A549 (cell line): ENCODE results near the gene IL17F. TPM values are rescaled to one million over a fixed set of nuclear protein-coding genes. Genes with fewer than 3 reads are reported as not detected.

Experiments used
- ATAC-seq, 2 experiments: fragments of 200-7000 bp in 1 of 2; fragments of >200 bp in 1 of 2; cut with Nextera tagmentation in 1 of 2; cut with Tn5 transposase in 1 of 2; 3 replicates each; pipeline versions ENCODE4 v1.8.0 to v1.9.1; 2018 to 2020; ENCODE audit warnings: mild to moderate bottlenecking in 1 of 2, moderate library complexity in 1 of 2
- CTCF ChIA-PET: fragments of 300-600 bp; sonication (Branson Sonifier 250); formaldehyde crosslinking; extraction: SDS; loops from one replicate; lab custom pipeline; 2021; ENCODE audit warnings: antibody characterized with exemption, inconsistent platforms; lab: Yijun Ruan, JAX
- POLR2A ChIA-PET: fragments of 350-600 bp; formaldehyde crosslinking; extraction: SDS; loops from one replicate; lab custom pipeline; 2021; ENCODE audit warnings: antibody characterized with exemption, inconsistent platforms; lab: Yijun Ruan, JAX
- DNase-seq, 2 experiments: peaks; one replicate each; pipeline versions ENCODE4 v3.0.0 to v3.0.0-alpha.2; 2011 to 2016; ENCODE audit warnings: low read depth in 1 of 2, low spot score in 1 of 2
- FAIRE-seq: peaks from 2 replicates; lab custom pipeline; 2011; peaks lifted over from hg19 to GRCh38; lab: Jason Lieb, UNC
- H3K27ac ChIP-seq, 2 experiments: fragments of >200 bp; sonication (Bioruptor Twin); formaldehyde crosslinking; 3 replicates each; pipeline ENCODE4 v1.5.1; 2016 to 2017
- H3K4me1 ChIP-seq: fragments of >200 bp; sonication (Bioruptor Twin); formaldehyde crosslinking; 3 replicates; pipeline ENCODE4 v1.6.1; 2016
- H3K4me2 ChIP-seq: fragments of >200 bp; sonication (Bioruptor Twin); formaldehyde crosslinking; 3 replicates; pipeline ENCODE4 v1.6.1; 2016
- H3K4me3 ChIP-seq: fragments of >200 bp; sonication (Bioruptor Twin); formaldehyde crosslinking; 3 replicates; pipeline ENCODE4 v1.5.1; 2016
- H3K9me3 ChIP-seq: fragments of >200 bp; sonication (Bioruptor Twin); formaldehyde crosslinking; 3 replicates; pipeline ENCODE4 v1.6.1; 2016
- CHD4 ChIP-seq: fragments of 200-600 bp; sonication (generic); IDR thresholded peaks from 2 replicates; pipeline ENCODE4 v1.6.1; 2016; ENCODE audit warnings: antibody characterized with exemption, mild to moderate bottlenecking, borderline replicate concordance
- EHF ChIP-seq: fragments of 250-450 bp; sonication (Bioruptor Pico); IDR thresholded peaks from 2 replicates; pipeline ENCODE4 v1.5.0; 2020; ENCODE audit warnings: mild to moderate bottlenecking
- ESRRA ChIP-seq: fragments of 150-350 bp; IDR thresholded peaks from 2 replicates; pipeline ENCODE4 v1.6.1; 2014; ENCODE audit warnings: mild to moderate bottlenecking, low read length, borderline replicate concordance
- FOSB ChIP-seq: fragments of 250-450 bp; sonication (Bioruptor Pico); IDR thresholded peaks from 2 replicates; pipeline ENCODE4 v1.5.0; 2020; ENCODE audit warnings: mild to moderate bottlenecking, moderate library complexity
- HDAC2 ChIP-seq: fragments of 200-600 bp; sonication (generic); IDR thresholded peaks from 2 replicates; pipeline ENCODE4 v1.6.1; 2016
- HEYL ChIP-seq: fragments of 250-450 bp; sonication (Bioruptor Pico); IDR thresholded peaks from 2 replicates; pipeline ENCODE4 v1.8.0; 2021; ENCODE audit warnings: mild to moderate bottlenecking, moderate library complexity
- HOXB5 ChIP-seq: fragments of 250-450 bp; sonication (Bioruptor Pico); IDR thresholded peaks from 2 replicates; pipeline ENCODE4 v1.5.0; 2020; ENCODE audit warnings: mild to moderate bottlenecking, moderate library complexity
- JUNB ChIP-seq: fragments of >200 bp; sonication (Bioruptor Twin); formaldehyde crosslinking; IDR thresholded peaks from 2 replicates; pipeline ENCODE4 v1.6.1; 2016
- KDM5A ChIP-seq: fragments of 200-600 bp; sonication (generic); IDR thresholded peaks from 2 replicates; pipeline ENCODE4 v1.6.1; 2016; ENCODE audit warnings: antibody characterized with exemption, mild to moderate bottlenecking
- MAFK ChIP-seq: fragments of 450-650 bp; IDR thresholded peaks from 2 replicates; pipeline ENCODE4 v1.6.1; 2014; ENCODE audit not compliant: partially characterized antibody
- MAZ ChIP-seq: fragments of 150-350 bp; IDR thresholded peaks from 2 replicates; pipeline ENCODE4 v1.6.1; 2014; ENCODE audit warnings: antibody characterized with exemption, low read depth, low read length, borderline replicate concordance
- RAD21 ChIP-seq, 2 experiments: fragments of >200 bp in 1 of 2; sonication (Bioruptor Twin) in 1 of 2; formaldehyde crosslinking in 1 of 2; IDR thresholded peaks in 1 of 2; conservative IDR thresholded peaks in 1 of 2; 2 replicates in 1 of 2; 3 replicates in 1 of 2; pipeline ENCODE4 v1.6.1; 2012 to 2018; ENCODE audit warnings: inconsistent platforms in 1 of 2
- RARB ChIP-seq: fragments of 250-450 bp; sonication (Bioruptor Pico); IDR thresholded peaks from 2 replicates; pipeline ENCODE4 v1.8.0; 2021; ENCODE audit warnings: mild to moderate bottlenecking, moderate library complexity
- RCOR1 ChIP-seq: fragments of 150-350 bp; IDR thresholded peaks from 2 replicates; pipeline ENCODE4 v1.6.1; 2014; ENCODE audit warnings: antibody characterized with exemption, low read length, low read depth
- RFX5 ChIP-seq: fragments of 450-650 bp; IDR thresholded peaks from 2 replicates; pipeline ENCODE4 v1.7.1; 2014; ENCODE audit warnings: antibody characterized with exemption, mild to moderate bottlenecking, moderate library complexity
- RNF2 ChIP-seq: fragments of 200-600 bp; sonication (generic); IDR thresholded peaks from 2 replicates; pipeline ENCODE4 v1.6.1; 2016; ENCODE audit warnings: low read depth, mild to moderate bottlenecking, antibody characterized with exemption, moderate library complexity, borderline replicate concordance
- ZC3H11A ChIP-seq: fragments of 450-650 bp; IDR thresholded peaks from 2 replicates; pipeline ENCODE4 v1.6.1; 2014; ENCODE audit warnings: antibody characterized with exemption, mild to moderate bottlenecking
- ZFP36 ChIP-seq: fragments of 450-650 bp; IDR thresholded peaks from 2 replicates; pipeline ENCODE4 v1.6.1; 2014; ENCODE audit warnings: borderline replicate concordance; ENCODE audit not compliant: partially characterized antibody
- WGBS: methylation state at CpG from one replicate; pipeline ENCODE4 v1.1.6; 2017; ENCODE audit errors: missing lambda C conversion rate; 5-methylcytosine and 5-hydroxymethylcytosine counted together
- polyA plus RNA-seq, 4 experiments: library from polyadenylated mRNA; depleted of rRNA in 3 of 4; stranded (reverse); fragments of >200 nt; fragmentation: RNase III in 1 of 4; extraction: RNeasy Plus Mini Kit Qiagen cat#74134 plus additional on column Dnase treatment in 1 of 4; gene quantifications; 2 replicates in 3 of 4; 3 replicates in 1 of 4; pipeline ENCODE4 v1.2.3, GENCODE V29; 2011 to 2017
- TF ChIP-seq, protein P1 (sequence below): fragments of >200 bp; sonication (Bioruptor Twin); formaldehyde crosslinking; IDR thresholded peaks from 3 replicates; pipeline ENCODE4 v1.5.1; 2016
- TF ChIP-seq, protein P2 (sequence below): fragments of 250-450 bp; sonication (Bioruptor Pico); IDR thresholded peaks from 2 replicates; pipeline ENCODE4 v1.5.0; 2021; ENCODE audit warnings: mild to moderate bottlenecking, moderate library complexity, borderline replicate concordance
- TF ChIP-seq, protein P3 (sequence below): fragments of 250-450 bp; sonication (Bioruptor Pico); IDR thresholded peaks from 2 replicates; pipeline ENCODE4 v1.5.0; 2020; ENCODE audit warnings: low read depth, mild to moderate bottlenecking, moderate library complexity

The IL17F gene
- polyA plus RNA-seq, 2 of the 4 experiments (the other 2 are of a cell fraction) = not detected

DNA sequence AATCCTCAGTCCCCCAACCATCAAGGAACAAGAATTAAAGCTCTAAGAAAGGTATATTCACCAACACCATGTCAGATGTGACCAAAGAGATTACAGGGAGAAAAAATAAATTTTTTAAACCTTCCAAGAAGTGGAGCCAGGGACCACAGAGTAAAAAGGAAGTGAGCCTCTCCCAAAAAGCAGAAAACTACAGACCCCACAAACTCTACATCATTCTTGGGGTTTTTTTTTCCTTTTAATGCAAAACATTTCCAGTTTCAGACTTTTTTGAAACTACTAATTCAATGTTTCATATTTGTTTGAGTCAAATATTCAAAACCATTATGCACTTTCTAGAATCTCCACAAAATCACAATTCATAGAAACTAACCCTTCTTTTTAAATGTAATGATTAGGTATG is 6.8 kb upstream of the IL17F start:
- Histone ChIP-seq H3K4me1 (no peaks in the 10 kb centered on the region), H3K4me2 (no peak overlapping the region)
- TF ChIP-seq, protein P1, sequence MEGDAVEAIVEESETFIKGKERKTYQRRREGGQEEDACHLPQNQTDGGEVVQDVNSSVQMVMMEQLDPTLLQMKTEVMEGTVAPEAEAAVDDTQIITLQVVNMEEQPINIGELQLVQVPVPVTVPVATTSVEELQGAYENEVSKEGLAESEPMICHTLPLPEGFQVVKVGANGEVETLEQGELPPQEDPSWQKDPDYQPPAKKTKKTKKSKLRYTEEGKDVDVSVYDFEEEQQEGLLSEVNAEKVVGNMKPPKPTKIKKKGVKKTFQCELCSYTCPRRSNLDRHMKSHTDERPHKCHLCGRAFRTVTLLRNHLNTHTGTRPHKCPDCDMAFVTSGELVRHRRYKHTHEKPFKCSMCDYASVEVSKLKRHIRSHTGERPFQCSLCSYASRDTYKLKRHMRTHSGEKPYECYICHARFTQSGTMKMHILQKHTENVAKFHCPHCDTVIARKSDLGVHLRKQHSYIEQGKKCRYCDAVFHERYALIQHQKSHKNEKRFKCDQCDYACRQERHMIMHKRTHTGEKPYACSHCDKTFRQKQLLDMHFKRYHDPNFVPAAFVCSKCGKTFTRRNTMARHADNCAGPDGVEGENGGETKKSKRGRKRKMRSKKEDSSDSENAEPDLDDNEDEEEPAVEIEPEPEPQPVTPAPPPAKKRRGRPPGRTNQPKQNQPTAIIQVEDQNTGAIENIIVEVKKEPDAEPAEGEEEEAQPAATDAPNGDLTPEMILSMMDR = no peak
- TF ChIP-seq HEYL (no peak), HOXB5 (CRISPR knock-in tag) (no peak), EHF (CRISPR knock-in tag) (no peak), ESRRA (no peak), HDAC2 (no peak), MAFK (no peak), FOSB (no peak), MAZ (no peak), JUNB (no peak), ZC3H11A (no peak), KDM5A (no peak), ZFP36 (no peak), RARB (CRISPR knock-in tag) (no peak), RCOR1 (no peak)
- TF ChIP-seq, protein P2, sequence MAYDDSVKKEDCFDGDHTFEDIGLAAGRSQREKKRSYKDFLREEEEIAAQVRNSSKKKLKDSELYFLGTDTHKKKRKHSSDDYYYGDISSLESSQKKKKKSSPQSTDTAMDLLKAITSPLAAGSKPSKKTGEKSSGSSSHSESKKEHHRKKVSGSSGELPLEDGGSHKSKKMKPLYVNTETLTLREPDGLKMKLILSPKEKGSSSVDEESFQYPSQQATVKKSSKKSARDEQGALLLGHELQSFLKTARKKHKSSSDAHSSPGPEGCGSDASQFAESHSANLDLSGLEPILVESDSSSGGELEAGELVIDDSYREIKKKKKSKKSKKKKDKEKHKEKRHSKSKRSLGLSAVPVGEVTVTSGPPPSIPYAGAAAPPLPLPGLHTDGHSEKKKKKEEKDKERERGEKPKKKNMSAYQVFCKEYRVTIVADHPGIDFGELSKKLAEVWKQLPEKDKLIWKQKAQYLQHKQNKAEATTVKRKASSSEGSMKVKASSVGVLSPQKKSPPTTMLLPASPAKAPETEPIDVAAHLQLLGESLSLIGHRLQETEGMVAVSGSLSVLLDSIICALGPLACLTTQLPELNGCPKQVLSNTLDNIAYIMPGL (CRISPR knock-in tag) = no peak
- TF ChIP-seq, protein P3, sequence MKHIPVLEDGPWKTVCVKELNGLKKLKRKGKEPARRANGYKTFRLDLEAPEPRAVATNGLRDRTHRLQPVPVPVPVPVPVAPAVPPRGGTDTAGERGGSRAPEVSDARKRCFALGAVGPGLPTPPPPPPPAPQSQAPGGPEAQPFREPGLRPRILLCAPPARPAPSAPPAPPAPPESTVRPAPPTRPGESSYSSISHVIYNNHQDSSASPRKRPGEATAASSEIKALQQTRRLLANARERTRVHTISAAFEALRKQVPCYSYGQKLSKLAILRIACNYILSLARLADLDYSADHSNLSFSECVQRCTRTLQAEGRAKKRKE (CRISPR knock-in tag) = no peak
- TF ChIP-seq, all 56 proteins: peak for 0
- no peak overlapping the region for H3K27ac ChIP-seq
- ChIA-PET POLR2A (interaction anchor here (1.0 kb wide), 1 partner anchor 34 kb away, joined by 3 read pairs; the partner anchor contains the start of gene MCM3), CTCF (interaction anchor here (1.2 to 1.4 kb wide), 2 partner anchors 12 to 89 kb away, joined by 4 to 5 read pairs; no protein-coding TSS in a partner anchor)
- H3K4me3 ChIP-seq = no peak overlapping the region
- DNase-seq = no peak
- ATAC-seq = no peak
- no peaks in the 10 kb centered on the region for H3K9me3 ChIP-seq
- no peak for FAIRE-seq

DNA sequence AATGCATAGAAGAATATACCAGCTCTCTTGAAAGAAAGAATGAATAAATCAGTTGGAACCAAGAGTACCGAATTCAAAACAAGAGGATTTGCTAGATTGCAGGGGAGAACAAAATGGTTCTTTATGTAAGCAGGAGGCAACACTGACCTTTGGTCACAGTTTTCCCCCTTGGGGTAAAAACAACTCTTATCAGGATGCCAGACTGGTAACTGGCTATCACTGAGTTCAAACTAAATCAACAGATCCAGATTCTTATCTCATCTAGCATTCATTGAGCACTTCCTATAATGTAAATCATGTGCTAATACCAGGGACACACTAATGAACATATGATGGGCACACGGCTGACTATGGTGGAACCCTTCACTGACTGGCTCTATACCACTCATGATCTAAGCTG is 4.8 kb upstream of the IL17F start:
- FAIRE-seq (no peak), DNase-seq (no peak), ATAC-seq (no peak)
- no peak overlapping the region for H3K4me2 ChIP-seq
- H3K9me3 ChIP-seq = no peaks in the 10 kb centered on the region
- no peak overlapping the region for H3K27ac ChIP-seq
- no peaks in the 10 kb centered on the region for H3K4me1 ChIP-seq
- CTCF ChIA-PET = interaction anchor here (1.2 to 2.0 kb wide), 2 partner anchors 15 kb away, joined by 4 to 7 read pairs; no protein-coding TSS in a partner anchor
- H3K4me3 ChIP-seq = no peak overlapping the region
- WGBS = 0% methylated on average over 2 of the region's 2 CpGs
- TF ChIP-seq RFX5 = no peak
- POLR2A ChIA-PET = no interaction called here

DNA sequence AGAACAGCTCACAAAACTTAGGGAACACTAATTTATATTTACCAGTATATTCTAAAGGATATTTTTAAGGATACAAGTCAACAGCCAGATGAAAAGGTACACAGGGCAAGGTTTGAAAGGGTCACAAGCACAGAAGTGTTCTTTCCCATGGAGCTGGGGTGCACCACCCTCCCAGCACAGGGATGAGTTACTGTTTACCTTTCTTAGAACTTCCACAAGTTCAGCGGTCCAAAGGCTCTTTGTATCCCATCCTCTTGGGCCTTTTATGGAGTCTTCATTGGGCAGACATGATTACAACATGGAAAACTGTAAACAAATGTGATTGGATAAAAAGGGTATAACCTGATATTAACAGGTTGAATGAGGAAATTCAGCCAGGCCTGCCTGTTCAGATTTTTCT is 1.1 kb upstream of the IL17F start:
- Histone ChIP-seq H3K27ac (no peak overlapping the region), H3K9me3 (no peaks in the 10 kb centered on the region), H3K4me2 (no peak overlapping the region), H3K4me3 (no peak overlapping the region), H3K4me1 (no peaks in the 10 kb centered on the region)
- FAIRE-seq = no peak
- TF ChIP-seq ZFP36 (no peak), JUNB (no peak), CHD4 (no peak), RNF2 (no peak), RAD21 (conservative IDR thresholded peaks at IDR 0.05 in 1 of 2, IDR thresholded peaks at IDR 0.05 in 1 of 2) (no peak)
- ATAC-seq = no peak
- CTCF ChIA-PET = interaction anchor here (1.4 kb wide), 1 partner anchor 18 kb away, joined by 3 read pairs; no protein-coding TSS in a partner anchor
- no peak for DNase-seq
- 33% methylated on average over 1 of the region's 1 CpG for WGBS
- POLR2A ChIA-PET = no interaction called here
